ENCODE results near the gene ANXA5. TPM values are rescaled to one million over a fixed set of nuclear protein-coding genes. Genes with fewer than 3 reads are reported as not detected.

The ANXA5 gene
- total and polyA plus RNA-seq, 5 donors: 145 to 218 (median 168) TPM

DNA sequence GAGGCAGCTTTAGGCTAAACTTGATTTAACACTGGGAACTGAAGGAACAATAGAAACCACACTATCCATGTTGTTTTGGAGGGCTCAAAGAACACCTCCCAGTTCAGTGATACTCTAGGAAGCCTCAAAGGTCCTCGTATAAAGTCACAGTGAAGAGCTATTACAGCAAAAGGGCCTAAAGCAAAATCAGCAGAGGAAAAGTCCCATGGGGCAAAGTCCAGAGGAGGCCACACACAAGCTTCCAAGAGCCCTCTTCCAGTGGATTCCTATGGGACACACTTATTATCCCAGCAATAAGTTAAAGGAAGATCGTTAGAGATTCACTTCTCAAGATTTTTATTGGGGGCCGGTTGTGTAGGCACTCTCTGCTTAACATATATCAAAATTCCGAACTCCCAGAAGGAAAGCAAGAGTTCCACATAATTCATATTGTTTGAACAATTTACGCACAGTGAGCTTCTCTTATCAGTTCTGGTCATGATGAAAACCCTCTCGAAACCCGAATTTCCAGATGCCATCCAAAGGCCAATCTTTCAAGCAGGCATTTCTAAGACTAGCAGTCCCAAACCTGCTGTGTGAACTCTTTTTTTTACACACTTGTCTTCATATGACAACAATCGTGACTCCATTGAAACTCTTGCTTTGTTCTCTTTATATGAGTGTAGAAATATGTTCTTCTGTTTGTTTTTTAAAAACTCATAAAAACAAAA lies 53.7 kb downstream of the ANXA5 start:
- intact Hi-C loops (cut with DNase I): no loop called here
- no peaks in the 10 kb centered on the region for H3K27me3 ChIP-seq (ENCODE audit: control insufficient read depth, insufficient read depth)
- no peaks in the 10 kb centered on the region for H3K4me1 ChIP-seq (ENCODE audit: control insufficient read depth, insufficient read depth, low read length)
- H3K4me3 ChIP-seq (ENCODE audit: low read length): no peak overlapping the region
- WGBS: 89% methylated on average over 8 of the region's 8 CpGs
- no peak for ATAC-seq
- H3K9me3 ChIP-seq (ENCODE audit: control insufficient read depth, low read length): no peaks in the 10 kb centered on the region
- DNase-seq: no peak
- H3K27ac ChIP-seq (ENCODE audit: low read length): no peak overlapping the region

DNA sequence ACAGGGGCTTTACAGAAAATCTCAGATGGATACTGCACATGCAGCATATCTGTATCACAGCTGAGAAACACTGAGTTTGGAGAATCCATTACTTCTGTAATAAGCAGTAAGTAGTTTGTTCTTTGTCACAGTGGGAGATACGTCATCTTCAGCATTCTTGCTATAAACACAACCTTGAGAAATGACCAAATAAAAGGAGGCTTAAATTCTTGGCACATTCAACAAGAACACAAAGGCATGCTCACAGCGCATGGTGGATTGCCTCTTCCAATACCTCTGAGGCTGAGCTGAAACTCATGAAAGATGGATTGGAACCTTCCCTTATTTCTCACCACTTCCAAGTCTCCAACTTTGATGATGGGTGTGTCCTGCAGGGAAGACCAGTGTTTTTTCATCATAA lies 54.5 kb downstream of the ANXA5 start:
- no peak for ATAC-seq
- WGBS: 86% methylated on average over 2 of the region's 2 CpGs

DNA sequence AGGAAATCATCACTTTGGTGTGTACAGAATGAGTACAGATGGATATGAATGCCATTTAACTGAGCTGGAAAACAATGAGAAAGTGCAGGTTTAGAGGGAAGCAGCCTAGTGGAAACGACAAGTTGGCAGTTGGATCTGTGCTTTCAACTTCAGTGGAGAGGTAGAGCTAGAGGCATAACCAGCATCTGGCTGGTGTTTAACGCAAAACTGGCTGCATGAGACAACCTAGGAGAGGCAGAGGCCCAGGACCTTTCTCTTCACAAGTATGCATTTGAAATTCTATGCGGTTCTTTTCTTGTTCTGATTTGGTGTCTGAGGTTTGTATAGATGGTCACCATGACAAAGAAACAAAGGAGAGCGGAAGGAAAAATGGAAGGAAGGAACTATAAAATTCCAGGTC lies 63.1 kb downstream of the ANXA5 start:
- whole genome bisulfite sequencing: 72% methylated on average over 4 of the region's 4 CpGs
- Histone ChIP-seq H3K4me3 (ENCODE audit: low read length) (no peak overlapping the region), H3K4me1 (ENCODE audit: control insufficient read depth, insufficient read depth, low read length) (no peaks in the 10 kb centered on the region), H3K27ac (ENCODE audit: low read length) (no peak overlapping the region), H3K9me3 (ENCODE audit: control insufficient read depth, low read length) (no peaks in the 10 kb centered on the region), H3K27me3 (ENCODE audit: control insufficient read depth, insufficient read depth) (no peaks in the 10 kb centered on the region)
- no peak for DNase-seq
- intact Hi-C loops (cut with DNase I): no loop called here
- ATAC-seq: no peak

More for the DNA sequence above, 54.5 kb downstream of the ANXA5 start:
- Histone ChIP-seq H3K27ac (ENCODE audit: low read length) (no peak overlapping the region), H3K9me3 (ENCODE audit: control insufficient read depth, low read length) (no peaks in the 10 kb centered on the region), H3K27me3 (ENCODE audit: control insufficient read depth, insufficient read depth) (no peaks in the 10 kb centered on the region), H3K4me1 (ENCODE audit: control insufficient read depth, insufficient read depth, low read length) (no peaks in the 10 kb centered on the region), H3K4me3 (ENCODE audit: low read length) (no peak overlapping the region)
- intact Hi-C loops (cut with DNase I): no loop called here
- DNase-seq: no peak

DNA sequence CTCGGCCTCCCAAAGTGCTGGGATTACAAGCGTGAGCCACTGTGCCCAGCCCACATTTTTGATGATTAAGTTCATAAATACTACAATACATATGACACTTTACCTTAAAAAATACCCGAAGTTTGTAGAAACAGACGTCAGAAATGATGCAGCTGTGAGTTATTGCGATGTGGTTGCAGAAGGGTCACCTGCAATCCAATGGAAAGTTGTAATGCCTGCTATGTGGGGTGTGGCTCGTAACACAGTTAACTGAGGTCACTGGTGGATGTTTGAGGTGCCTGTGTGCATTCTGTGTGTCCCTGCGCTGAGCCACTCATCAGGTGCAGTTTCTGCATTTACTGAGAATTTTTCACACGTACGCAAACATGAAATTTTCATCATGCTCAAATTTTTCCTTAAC lies 64.1 kb downstream of the ANXA5 start:
- ATAC-seq (no peak), DNase-seq (no peak)
- Histone ChIP-seq H3K27ac (ENCODE audit: low read length) (no peak overlapping the region), H3K27me3 (ENCODE audit: control insufficient read depth, insufficient read depth) (no peaks in the 10 kb centered on the region), H3K4me3 (ENCODE audit: low read length) (no peak overlapping the region), H3K4me1 (ENCODE audit: control insufficient read depth, insufficient read depth, low read length) (no peaks in the 10 kb centered on the region), H3K9me3 (ENCODE audit: control insufficient read depth, low read length) (no peaks in the 10 kb centered on the region)
- intact Hi-C loops (cut with DNase I): no loop called here
- 94% methylated on average over 9 of the region's 9 CpGs for WGBS

Other genes starting within 250 kb of the ANXA5 start
- under 1 TPM in 1 of 4 donors, not detected in 3; 0.12 TPM for gene SMIM43, start 68.2 kb upstream of the ANXA5 start, total RNA-seq
- gene SMIM43, start 68.2 kb upstream of the ANXA5 start, polyA plus RNA-seq: 0.07 TPM
- gene EXOSC9, start 104.3 kb upstream of the ANXA5 start, total RNA-seq: 10 to 100 TPM; 11.1 to 16.5 (median 13.0) TPM
- gene EXOSC9, start 104.3 kb upstream of the ANXA5 start, polyA plus RNA-seq: 19.9 TPM
- gene CCNA2, start 126.9 kb upstream of the ANXA5 start, total RNA-seq: 1 to 10 TPM in 2 of 4 donors, under 1 TPM in 2; 0.36 to 1.7 (median 1.1) TPM
- gene CCNA2, start 126.9 kb upstream of the ANXA5 start, polyA plus RNA-seq: 0.43 TPM
- 10 to 100 TPM in 1 of 4 donors, 1 to 10 TPM in 3; 5.8 to 10.2 (median 8.2) TPM for gene BBS7, start 173.5 kb upstream of the ANXA5 start, total RNA-seq
- gene BBS7, start 173.5 kb upstream of the ANXA5 start, polyA plus RNA-seq: 3.5 TPM